Bronchial epithelial cell (primary cell): Measurements from ENCODE around the gene NPC1L1. TPM values are rescaled to one million over a fixed set of nuclear protein-coding genes. Genes with fewer than 3 reads are reported as not detected.
A peak's percentile ranks its signal among the peaks of the same experiment; 100 is the strongest.

ENCODE experiments used
- DNase-seq: peaks from one replicate; pipeline ENCODE4 v3.0.0-alpha.2; 2010; ENCODE audit warnings: low read depth
- FAIRE-seq: peaks from 2 replicates; lab custom pipeline; 2011; peaks lifted over from hg19 to GRCh38; lab: Jason Lieb, UNC
- H3K27me3 ChIP-seq: 2 replicates; pipeline ENCODE4 v1.5.1; 2011; ENCODE audit warnings: low read length; ENCODE audit not compliant: control insufficient read depth, insufficient read depth
- H3K36me3 ChIP-seq: 2 replicates; pipeline ENCODE4 v1.5.1; 2011; ENCODE audit warnings: low read length; ENCODE audit not compliant: control insufficient read depth, insufficient read depth
- H3K4me3 ChIP-seq: 2 replicates; pipeline ENCODE4 v1.5.1; 2011; ENCODE audit warnings: mild to moderate bottlenecking, low read depth, low read length, control low read depth
- total RNA-seq: library from RNA; depleted of rRNA; stranded (reverse); fragments of >200 nt; gene quantifications from 2 replicates; pipeline ENCODE4 v1.2.1, GENCODE V29; 2014
- TF ChIP-seq, protein P1 (sequence below): IDR thresholded peaks from 2 replicates; pipeline ENCODE4 v1.5.1; 2011; ENCODE audit warnings: mild to moderate bottlenecking, moderate library complexity, low read length, control low read depth, inconsistent platforms; ENCODE audit not compliant: insufficient read depth, severe bottlenecking

Gene NPC1L1
- total RNA-seq, 1 donor from 2014 or later = under 0.01 TPM

GRCh38 chr7:44489955-44490350, 51.2 kb downstream of the NPC1L1 start:
- TF ChIP-seq, protein P1, sequence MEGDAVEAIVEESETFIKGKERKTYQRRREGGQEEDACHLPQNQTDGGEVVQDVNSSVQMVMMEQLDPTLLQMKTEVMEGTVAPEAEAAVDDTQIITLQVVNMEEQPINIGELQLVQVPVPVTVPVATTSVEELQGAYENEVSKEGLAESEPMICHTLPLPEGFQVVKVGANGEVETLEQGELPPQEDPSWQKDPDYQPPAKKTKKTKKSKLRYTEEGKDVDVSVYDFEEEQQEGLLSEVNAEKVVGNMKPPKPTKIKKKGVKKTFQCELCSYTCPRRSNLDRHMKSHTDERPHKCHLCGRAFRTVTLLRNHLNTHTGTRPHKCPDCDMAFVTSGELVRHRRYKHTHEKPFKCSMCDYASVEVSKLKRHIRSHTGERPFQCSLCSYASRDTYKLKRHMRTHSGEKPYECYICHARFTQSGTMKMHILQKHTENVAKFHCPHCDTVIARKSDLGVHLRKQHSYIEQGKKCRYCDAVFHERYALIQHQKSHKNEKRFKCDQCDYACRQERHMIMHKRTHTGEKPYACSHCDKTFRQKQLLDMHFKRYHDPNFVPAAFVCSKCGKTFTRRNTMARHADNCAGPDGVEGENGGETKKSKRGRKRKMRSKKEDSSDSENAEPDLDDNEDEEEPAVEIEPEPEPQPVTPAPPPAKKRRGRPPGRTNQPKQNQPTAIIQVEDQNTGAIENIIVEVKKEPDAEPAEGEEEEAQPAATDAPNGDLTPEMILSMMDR = no peak
- FAIRE-seq = no peak
- peak; percentile 50 for DNase-seq
- Histone ChIP-seq H3K4me3 (peak overlapping the region; percentile 73), H3K36me3 (peaks cover under 1% of the 10 kb centered on the region), H3K27me3 (no peaks in the 10 kb centered on the region)

GRCh38 chr7:44488955-44489354, 52.2 kb downstream of the NPC1L1 start:
- peaks cover 8% of the 10 kb centered on the region for H3K36me3 ChIP-seq
- FAIRE-seq (no peak), DNase-seq (no peak)
- H3K4me3 ChIP-seq = no peak overlapping the region
- TF ChIP-seq, protein P1 = no peak
- no peaks in the 10 kb centered on the region for H3K27me3 ChIP-seq

DNA sequence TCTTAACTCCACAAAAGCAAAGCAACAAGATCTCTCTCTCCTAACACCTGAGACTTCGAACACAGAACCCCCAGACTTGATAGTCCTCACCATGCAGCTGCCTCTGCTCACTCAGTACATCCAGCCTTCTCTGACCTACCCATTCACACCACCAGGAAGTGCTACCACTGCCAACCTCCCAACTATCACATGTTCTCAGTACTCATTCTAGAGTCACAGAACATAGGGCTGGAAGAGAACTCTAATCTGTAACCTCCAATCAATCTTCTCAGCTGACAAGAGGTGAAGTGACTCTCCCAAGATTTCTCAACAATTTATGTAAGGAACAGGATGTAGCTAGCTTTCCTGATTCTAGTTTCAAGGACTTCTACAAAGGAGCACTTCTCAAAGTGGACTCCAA, 54.4 kb downstream of the NPC1L1 start:
- Histone ChIP-seq H3K4me3 (no peak overlapping the region), H3K36me3 (peaks cover 12% of the 10 kb centered on the region), H3K27me3 (no peaks in the 10 kb centered on the region)
- DNase-seq (peak; percentile 63), FAIRE-seq (no peak)
- TF ChIP-seq, protein P1 = no peak

GRCh38 chr7:44486001-44486400, 55.1 kb downstream of the NPC1L1 start:
- Histone ChIP-seq H3K27me3 (no peaks in the 10 kb centered on the region), H3K36me3 (peaks cover 16% of the 10 kb centered on the region), H3K4me3 (no peak overlapping the region)
- FAIRE-seq (no peak), DNase-seq (no peak)
- TF ChIP-seq, protein P1 = no peak

DNA sequence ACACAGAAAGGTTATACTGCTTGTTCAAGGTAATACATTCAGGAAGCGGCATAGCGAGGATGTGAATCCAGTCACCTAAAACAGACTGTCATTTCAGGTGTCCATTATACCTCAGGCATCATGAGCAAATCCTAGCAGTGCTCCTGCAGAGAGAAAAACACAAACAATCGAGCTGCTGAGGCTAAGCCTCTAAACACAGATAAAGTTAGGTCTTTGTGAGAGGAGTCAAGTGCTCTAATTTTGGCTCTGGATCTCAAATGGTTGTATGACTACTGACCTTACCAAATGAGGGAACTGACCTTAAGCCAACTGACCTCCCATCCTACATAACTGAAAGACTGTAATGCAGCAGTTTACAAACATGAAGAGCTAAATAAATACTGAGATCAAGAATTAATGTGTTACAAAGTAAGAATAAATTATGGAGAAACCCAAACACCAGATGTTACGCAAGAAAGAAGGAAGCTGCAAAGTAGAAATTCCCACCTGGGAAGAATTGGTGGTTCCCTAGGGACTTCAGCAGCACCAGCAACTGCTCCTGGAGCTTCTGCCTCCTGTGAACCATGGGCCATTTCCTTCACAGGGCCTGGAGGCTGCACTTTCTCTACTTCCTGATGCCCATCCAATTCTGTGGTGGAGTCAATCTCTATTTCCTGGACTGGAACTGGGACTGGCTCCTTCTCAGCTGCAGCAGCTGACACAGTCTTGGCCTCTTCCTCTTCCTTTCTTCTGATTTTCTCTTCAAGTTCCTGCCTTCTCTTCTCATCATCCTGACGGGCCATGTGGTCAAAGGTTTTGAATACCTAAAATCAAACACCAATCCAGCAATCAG, 56.4 kb downstream of the NPC1L1 start:
- FAIRE-seq = no peak
- peaks cover 16% of the 10 kb centered on the region for H3K36me3 ChIP-seq
- no peak overlapping the region for H3K4me3 ChIP-seq
- TF ChIP-seq, protein P1 = no peak
- no peaks in the 10 kb centered on the region for H3K27me3 ChIP-seq
- DNase-seq = no peak
